IMR-90 (cell line): ENCODE results near the gene FCHO1. TPM values are rescaled to one million over a fixed set of nuclear protein-coding genes. Genes with fewer than 3 reads are reported as not detected.

Source experiments
- ATAC-seq: fragments of 200-7000 bp; cut with Tn5 transposase; 2 replicates; pipeline ENCODE4 v1.9.1; 2020; ENCODE audit warnings: low read depth, mild to moderate bottlenecking, moderate library complexity
- BruUV-seq: library from RNA; stranded (reverse); fragments of 400-500 nt; replicated peaks from 2 replicates; lab custom pipeline; 2021; lab: Mats Ljungman, UMichigan
- CTCF ChIA-PET: fragments of 300-600 bp; formaldehyde crosslinking; extraction: SDS; loops from one replicate; lab custom pipeline; 2021; ENCODE audit warnings: antibody characterized with exemption; lab: Yijun Ruan, JAX
- POLR2A ChIA-PET: fragments of 300-600 bp; sonication (Branson Sonifier 250); formaldehyde crosslinking; loops from one replicate; lab custom pipeline; 2022; ENCODE audit warnings: antibody characterized with exemption; ENCODE audit not compliant: unreplicated experiment; lab: Charles Lee
- DNase-seq: peaks from one replicate; pipeline ENCODE4 v3.0.0; 2013
- H2AFZ ChIP-seq: replicated peaks from 2 replicates; pipeline ENCODE3; 2013; ENCODE audit warnings: low read length, mild to moderate bottlenecking; ENCODE audit not compliant: poor library complexity
- H2AK5ac ChIP-seq: 2 replicates; pipeline ENCODE4 v1.6.1; 2013; ENCODE audit warnings: low read depth, low read length, inconsistent platforms
- H2AK9ac ChIP-seq: replicated peaks from 2 replicates; pipeline ENCODE3; 2013; ENCODE audit warnings: mild to moderate bottlenecking, low read depth, low read length, moderate library complexity; ENCODE audit not compliant: poor library complexity
- H2BK120ac ChIP-seq: 2 replicates; pipeline ENCODE4 v1.6.1; 2013; ENCODE audit warnings: low read depth, low read length, inconsistent platforms
- H2BK15ac ChIP-seq: 3 replicates; pipeline ENCODE4 v1.6.1; 2013; ENCODE audit warnings: low read depth, low read length, inconsistent platforms
- H2BK20ac ChIP-seq: 2 replicates; pipeline ENCODE4 v1.6.1; 2013; ENCODE audit warnings: low read depth, mild to moderate bottlenecking, inconsistent platforms, low read length, moderate library complexity
- H2BK5ac ChIP-seq: 2 replicates; pipeline ENCODE4 v1.6.1; 2013; ENCODE audit warnings: mild to moderate bottlenecking, low read depth, low read length, inconsistent platforms; ENCODE audit not compliant: poor library complexity, severe bottlenecking
- H3K14ac ChIP-seq: replicated peaks from 2 replicates; pipeline ENCODE4 v1.6.1; 2013; ENCODE audit warnings: low read depth, low read length, inconsistent platforms
- H3K18ac ChIP-seq: 2 replicates; pipeline ENCODE4 v1.6.1; 2013; ENCODE audit warnings: low read depth, low read length, control low read depth
- H3K23ac ChIP-seq: 2 replicates; pipeline ENCODE4 v1.6.1; 2013; ENCODE audit warnings: low read depth, low read length, inconsistent platforms
- H3K27ac ChIP-seq: 2 replicates; pipeline ENCODE4 v1.5.1; 2013; ENCODE audit warnings: mild to moderate bottlenecking, control low read depth, low read length; ENCODE audit not compliant: insufficient read depth
- H3K27me3 ChIP-seq: 2 replicates; pipeline ENCODE4 v1.6.1; 2013; ENCODE audit warnings: low read length; ENCODE audit not compliant: control insufficient read depth, insufficient read depth
- H3K36me3 ChIP-seq: 2 replicates; pipeline ENCODE4 v1.6.1; 2013; ENCODE audit warnings: low read length, mixed read lengths; ENCODE audit not compliant: control insufficient read depth, insufficient read depth
- H3K4ac ChIP-seq: 2 replicates; pipeline ENCODE4 v1.6.1; 2013; ENCODE audit warnings: low read depth, low read length, inconsistent platforms
- H3K4me1 ChIP-seq: 2 replicates; pipeline ENCODE4 v1.6.1; 2013; ENCODE audit warnings: low read length, mixed read lengths; ENCODE audit not compliant: control insufficient read depth, insufficient read depth
- H3K4me2 ChIP-seq: 2 replicates; pipeline ENCODE4 v1.6.1; 2013; ENCODE audit warnings: low read depth, mild to moderate bottlenecking, control low read depth, low read length, moderate library complexity
- H3K4me3 ChIP-seq: 2 replicates; pipeline ENCODE4 v1.5.1; 2013; ENCODE audit warnings: low read depth, mild to moderate bottlenecking, control low read depth, low read length, moderate library complexity; ENCODE audit not compliant: insufficient read depth
- H3K56ac ChIP-seq: 2 replicates; pipeline ENCODE4 v1.6.1; 2013; ENCODE audit warnings: low read length, inconsistent platforms; ENCODE audit not compliant: insufficient read depth; ENCODE audit errors: extremely low read depth
- H3K79me1 ChIP-seq, 2 experiments: 2 replicates each; pipeline ENCODE4 v1.6.1; 2013; ENCODE audit warnings: low read length in 2 of 2, inconsistent platforms in 1 of 2, low read depth in 1 of 2
- H3K9ac ChIP-seq: 2 replicates; pipeline ENCODE4 v1.6.1; 2013; ENCODE audit warnings: low read depth, low read length, control low read depth
- H3K9me1 ChIP-seq: 2 replicates; pipeline ENCODE4 v1.6.1; 2013; ENCODE audit warnings: low read length, inconsistent platforms; ENCODE audit not compliant: insufficient read depth
- H3K9me3 ChIP-seq: 2 replicates; pipeline ENCODE4 v1.6.1; 2013; ENCODE audit warnings: low read length; ENCODE audit not compliant: control insufficient read depth, insufficient read depth
- H4K20me1 ChIP-seq: 2 replicates; pipeline ENCODE4 v1.6.1; 2013; ENCODE audit warnings: low read length, inconsistent platforms; ENCODE audit not compliant: insufficient read depth
- H4K5ac ChIP-seq: 2 replicates; pipeline ENCODE4 v1.6.1; 2013; ENCODE audit warnings: mild to moderate bottlenecking, low read depth, low read length, control low read depth
- H4K8ac ChIP-seq, 2 experiments: 2 replicates each; pipeline ENCODE4 v1.6.1; 2013; ENCODE audit warnings: low read depth in 2 of 2, low read length in 2 of 2, control low read depth in 1 of 2, inconsistent platforms in 1 of 2
- H4K91ac ChIP-seq: 2 replicates; pipeline ENCODE4 v1.6.1; 2013; ENCODE audit warnings: low read depth, low read length, inconsistent platforms; ENCODE audit not compliant: insufficient read depth
- ELK1 ChIP-seq: fragments of 150-350 bp; IDR thresholded peaks from 2 replicates; pipeline ENCODE4 v1.6.1; 2016; ENCODE audit warnings: low read depth, mild to moderate bottlenecking, low read length, moderate library complexity, borderline replicate concordance
- FOS ChIP-seq: fragments of 150-350 bp; IDR thresholded peaks from 2 replicates; pipeline ENCODE4 v1.6.1; 2016; ENCODE audit warnings: low read depth, low read length
- POLR2A ChIP-seq: IDR thresholded peaks from 2 replicates; pipeline ENCODE4 v1.6.1; 2012; ENCODE audit warnings: mild to moderate bottlenecking, low read depth, low read length
- SMC3 ChIP-seq: fragments of 150-350 bp; IDR thresholded peaks from 2 replicates; pipeline ENCODE4 v1.6.1; 2016; ENCODE audit warnings: low read depth, mild to moderate bottlenecking, antibody characterized with exemption, low read length, moderate library complexity
- USF2 ChIP-seq: fragments of 150-350 bp; IDR thresholded peaks from 2 replicates; pipeline ENCODE4 v1.6.1; 2017; ENCODE audit warnings: mild to moderate bottlenecking, antibody characterized with exemption, low read length, low read depth
- WGBS, 2 experiments: methylation state at CpG; one replicate each; pipeline versions ENCODE4 v1.1.5 to v1.1.7; 2013; ENCODE audit warnings: missing lambda C conversion rate in 2 of 2; ENCODE audit not compliant: insufficient read length in 1 of 2; ENCODE audit errors: extremely low coverage in 2 of 2; 5-methylcytosine and 5-hydroxymethylcytosine counted together
- dilution Hi-C: fragments of 300-500 bp; cut with HindIII; formaldehyde crosslinking; loops from one replicate; pipeline ENCODE4 v1.14.3; 2018; ENCODE audit warnings: low sequenced_read_pairs; ENCODE audit not compliant: unreplicated experiment
- in situ Hi-C: fragments of 300-500 bp; cut with MboI; formaldehyde crosslinking; loops from 3 replicates; pipeline ENCODE4 v1.14.3; 2019; ENCODE audit warnings: low sequenced_read_pairs, inconsistent platforms, mixed read lengths
- intact Hi-C: fragments of 100-400 bp; cut with micrococcal nuclease; formaldehyde crosslinking; loops from 2 replicates; pipeline ENCODE4 v1.10.0; 2022
- polyA plus RNA-seq, 3 experiments: library from polyadenylated mRNA; depleted of rRNA; stranded (reverse); fragments of >200 nt; gene quantifications; 2 replicates each; pipeline ENCODE4 v1.2.3, GENCODE V29; 2012; ENCODE audit warnings: low replicate concordance in 1 of 3
- total RNA-seq: library from RNA; depleted of rRNA; stranded (reverse); fragments of >200 nt; gene quantifications from 2 replicates; pipeline ENCODE4 v1.2.3, GENCODE V29; 2012

FCHO1 gene
- total and polyA plus RNA-seq, 2 of the 4 experiments (the other 2 are of a cell fraction) = 0.18 to 1.0 TPM

GRCh38 chr19:17703824-17704463 lies 47.3 kb upstream of the FCHO1 start (continued):
- no peak for TF ChIP-seq POLR2A

GRCh38 chr19:17706750-17707181 lies 44.5 kb upstream of the FCHO1 start:
- in situ Hi-C loops (loop anchor here (10.0 kb wide), 1 partner anchor 148 kb away; the partner anchor contains the start of gene RPL18A), dilution Hi-C loops (no loop called here), intact Hi-C loops (no loop called here)
- Histone ChIP-seq H3K36me3 (no peaks in the 10 kb centered on the region), H3K79me1 (no peaks in the 10 kb centered on the region), H4K5ac (no peak overlapping the region), H2AFZ (peak overlapping the region; percentile 68), H3K27ac (no peak overlapping the region), H2BK15ac (no peak overlapping the region), H3K9me3 (no peaks in the 10 kb centered on the region), H3K4ac (no peak overlapping the region), H3K4me2 (no peak overlapping the region), H2BK20ac (no peak overlapping the region), H2BK120ac (no peak overlapping the region), H3K18ac (no peak overlapping the region), H3K27me3 (no peaks in the 10 kb centered on the region; the same call in 1 of the 2 replicates), H2BK5ac (no peak overlapping the region), H2AK5ac (no peak overlapping the region), H4K91ac (no peak overlapping the region), H3K56ac (no peak overlapping the region), H3K9me1 (no peaks in the 10 kb centered on the region), H3K14ac (no peak overlapping the region), H3K9ac (no peak overlapping the region), H4K8ac (no peak overlapping the region), H2AK9ac (no peak overlapping the region), H3K4me3 (no peak overlapping the region), H4K20me1 (no peaks in the 10 kb centered on the region), H3K4me1 (no peaks in the 10 kb centered on the region), H3K23ac (no peak overlapping the region)
- ChIA-PET POLR2A (no interaction called here), CTCF (interaction anchor here (1.4 kb wide), 1 partner anchor 60 kb away, joined by 3 read pairs; no protein-coding TSS in a partner anchor)
- 11% methylated on average over 12 of the region's 17 CpGs; no CpG with 5 or more reads in 1 of the 2 experiments for WGBS, 2 experiments
- ATAC-seq = peak; percentile 91
- TF ChIP-seq ELK1 = no peak
- TF ChIP-seq FOS = no peak
- peak; percentile 34; the same call in 1 of the 2 replicates for TF ChIP-seq USF2
- no peak for TF ChIP-seq SMC3
- DNase-seq = peak; percentile 39
- BruUV-seq = no TSS peak
